K562 (cell line): ENCODE data around the gene PPP1R14B. TPM values are rescaled to one million over a fixed set of nuclear protein-coding genes. Genes with fewer than 3 reads are reported as not detected.

Source experiments
- EGR1 ChIP-seq: fragments of 450-650 bp; conservative IDR thresholded peaks from 2 replicates; pipeline ENCODE4 v1.6.1; 2017; ENCODE audit warnings: mild to moderate bottlenecking
- KAT7 ChIP-seq: sonication (generic); formaldehyde crosslinking; IDR thresholded peaks from 2 replicates; pipeline ENCODE4 v1.8.0; 2022; ENCODE audit warnings: missing genetic modification reagents, mild to moderate bottlenecking, borderline replicate concordance
- SNRNP70 ChIP-seq: fragments of 200-400 bp; formaldehyde crosslinking; optimal IDR thresholded peaks from 2 replicates; pipeline ENCODE3; 2017; ENCODE audit warnings: low read depth, low read length
- TAF9B ChIP-seq: fragments of 450-650 bp; IDR thresholded peaks from 2 replicates; pipeline ENCODE4 v1.6.1; 2018; ENCODE audit warnings: mild to moderate bottlenecking; ENCODE audit not compliant: partially characterized antibody
- TBP ChIP-seq: optimal IDR thresholded peaks from 2 replicates; pipeline ENCODE3; 2011; ENCODE audit warnings: low read depth, low read length, improper control_type of control experiment
- TSHZ1 ChIP-seq: fragments of 250-450 bp; sonication (Bioruptor Pico); IDR thresholded peaks from 2 replicates; pipeline ENCODE4 v1.4.0; 2020; ENCODE audit warnings: mild to moderate bottlenecking, moderate library complexity
- ZFX ChIP-seq: sonication (generic); formaldehyde crosslinking; IDR thresholded peaks from 2 replicates; pipeline ENCODE4 v1.8.0; 2022; ENCODE audit warnings: mild to moderate bottlenecking, missing genetic modification reagents, moderate library complexity
- ZNF121 ChIP-seq: sonication (generic); formaldehyde crosslinking; conservative IDR thresholded peaks from 2 replicates; pipeline ENCODE4 v1.8.0; 2022; ENCODE audit warnings: missing genetic modification reagents
- polyA plus RNA-seq, 8 experiments: library from polyadenylated mRNA; depleted of rRNA in 4 of 8; stranded (reverse) in 5 of 8; unstranded in 3 of 8; fragments of >200 nt; fragmentation: Nextera tagmentation in 2 of 8; fragmentation: Illumina TruSeq in 1 of 8; extraction: Ambion mirVana in 2 of 8; extraction: Trizol in 1 of 8; gene quantifications; 2 replicates each; pipeline versions ENCODE4 v1.2.1 to v1.2.3, GENCODE V29; 2011 to 2014; ENCODE audit warnings: inconsistent platforms in 1 of 8, missing spikeins in 1 of 8
- total RNA-seq, 7 experiments: library from RNA; depleted of rRNA in 6 of 7; stranded (reverse); fragments of >200 nt in 6 of 7; fragmentation: Illumina TruSeq in 2 of 7; extraction: Trizol in 2 of 7; gene quantifications; 2 replicates each; pipeline versions ENCODE4 v1.2.1 to v1.2.3, GENCODE V29; 2011 to 2021; ENCODE audit warnings: low replicate concordance in 1 of 7
- TF ChIP-seq, protein P1 (sequence below), 2 experiments: fragments of 450-650 bp; IDR thresholded peaks; 2 replicates each; pipeline ENCODE4 v1.6.1; 2018; ENCODE audit warnings: mild to moderate bottlenecking in 2 of 2, low read depth in 1 of 2; ENCODE audit not compliant: partially characterized antibody in 2 of 2
- TF ChIP-seq, protein P2 (sequence below), 2 experiments: fragments of 450-650 bp; IDR thresholded peaks; 2 replicates each; pipeline ENCODE4 v1.6.1; 2016; ENCODE audit warnings: mild to moderate bottlenecking in 2 of 2, borderline replicate concordance in 1 of 2, low read depth in 1 of 2, moderate library complexity in 1 of 2

PPP1R14B gene
- total and polyA plus RNA-seq, 9 of the 15 experiments (the other 6 are each of a cell fraction or from before 2014, with no cell fraction given), result 7.7 to 566 (median 212) TPM

GRCh38 chr11:64225608-64226506 lies 20.9 kb downstream of the PPP1R14B start, which contains the start of the genes NUDT22 and TRPT1 (continued):
- TF ChIP-seq TSHZ1 (CRISPR knock-in tag) (no peak), EGR1 (no peak), SNRNP70 (no peak), KAT7 (CRISPR knock-in tag) (peak; percentile 90), TBP (peak; percentile 50), ZFX (CRISPR knock-in tag) (peak; percentile 67), TAF9B (no peak), ZNF121 (CRISPR knock-in tag) (no peak)
- TF ChIP-seq, protein P1, sequence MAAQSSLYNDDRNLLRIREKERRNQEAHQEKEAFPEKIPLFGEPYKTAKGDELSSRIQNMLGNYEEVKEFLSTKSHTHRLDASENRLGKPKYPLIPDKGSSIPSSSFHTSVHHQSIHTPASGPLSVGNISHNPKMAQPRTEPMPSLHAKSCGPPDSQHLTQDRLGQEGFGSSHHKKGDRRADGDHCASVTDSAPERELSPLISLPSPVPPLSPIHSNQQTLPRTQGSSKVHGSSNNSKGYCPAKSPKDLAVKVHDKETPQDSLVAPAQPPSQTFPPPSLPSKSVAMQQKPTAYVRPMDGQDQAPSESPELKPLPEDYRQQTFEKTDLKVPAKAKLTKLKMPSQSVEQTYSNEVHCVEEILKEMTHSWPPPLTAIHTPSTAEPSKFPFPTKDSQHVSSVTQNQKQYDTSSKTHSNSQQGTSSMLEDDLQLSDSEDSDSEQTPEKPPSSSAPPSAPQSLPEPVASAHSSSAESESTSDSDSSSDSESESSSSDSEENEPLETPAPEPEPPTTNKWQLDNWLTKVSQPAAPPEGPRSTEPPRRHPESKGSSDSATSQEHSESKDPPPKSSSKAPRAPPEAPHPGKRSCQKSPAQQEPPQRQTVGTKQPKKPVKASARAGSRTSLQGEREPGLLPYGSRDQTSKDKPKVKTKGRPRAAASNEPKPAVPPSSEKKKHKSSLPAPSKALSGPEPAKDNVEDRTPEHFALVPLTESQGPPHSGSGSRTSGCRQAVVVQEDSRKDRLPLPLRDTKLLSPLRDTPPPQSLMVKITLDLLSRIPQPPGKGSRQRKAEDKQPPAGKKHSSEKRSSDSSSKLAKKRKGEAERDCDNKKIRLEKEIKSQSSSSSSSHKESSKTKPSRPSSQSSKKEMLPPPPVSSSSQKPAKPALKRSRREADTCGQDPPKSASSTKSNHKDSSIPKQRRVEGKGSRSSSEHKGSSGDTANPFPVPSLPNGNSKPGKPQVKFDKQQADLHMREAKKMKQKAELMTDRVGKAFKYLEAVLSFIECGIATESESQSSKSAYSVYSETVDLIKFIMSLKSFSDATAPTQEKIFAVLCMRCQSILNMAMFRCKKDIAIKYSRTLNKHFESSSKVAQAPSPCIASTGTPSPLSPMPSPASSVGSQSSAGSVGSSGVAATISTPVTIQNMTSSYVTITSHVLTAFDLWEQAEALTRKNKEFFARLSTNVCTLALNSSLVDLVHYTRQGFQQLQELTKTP (IDR thresholded peaks at IDR 0.05; ENCODE audit: low read depth in 1 of 2, partially characterized antibody in 2 of 2), result no peak
- TF ChIP-seq, protein P2, sequence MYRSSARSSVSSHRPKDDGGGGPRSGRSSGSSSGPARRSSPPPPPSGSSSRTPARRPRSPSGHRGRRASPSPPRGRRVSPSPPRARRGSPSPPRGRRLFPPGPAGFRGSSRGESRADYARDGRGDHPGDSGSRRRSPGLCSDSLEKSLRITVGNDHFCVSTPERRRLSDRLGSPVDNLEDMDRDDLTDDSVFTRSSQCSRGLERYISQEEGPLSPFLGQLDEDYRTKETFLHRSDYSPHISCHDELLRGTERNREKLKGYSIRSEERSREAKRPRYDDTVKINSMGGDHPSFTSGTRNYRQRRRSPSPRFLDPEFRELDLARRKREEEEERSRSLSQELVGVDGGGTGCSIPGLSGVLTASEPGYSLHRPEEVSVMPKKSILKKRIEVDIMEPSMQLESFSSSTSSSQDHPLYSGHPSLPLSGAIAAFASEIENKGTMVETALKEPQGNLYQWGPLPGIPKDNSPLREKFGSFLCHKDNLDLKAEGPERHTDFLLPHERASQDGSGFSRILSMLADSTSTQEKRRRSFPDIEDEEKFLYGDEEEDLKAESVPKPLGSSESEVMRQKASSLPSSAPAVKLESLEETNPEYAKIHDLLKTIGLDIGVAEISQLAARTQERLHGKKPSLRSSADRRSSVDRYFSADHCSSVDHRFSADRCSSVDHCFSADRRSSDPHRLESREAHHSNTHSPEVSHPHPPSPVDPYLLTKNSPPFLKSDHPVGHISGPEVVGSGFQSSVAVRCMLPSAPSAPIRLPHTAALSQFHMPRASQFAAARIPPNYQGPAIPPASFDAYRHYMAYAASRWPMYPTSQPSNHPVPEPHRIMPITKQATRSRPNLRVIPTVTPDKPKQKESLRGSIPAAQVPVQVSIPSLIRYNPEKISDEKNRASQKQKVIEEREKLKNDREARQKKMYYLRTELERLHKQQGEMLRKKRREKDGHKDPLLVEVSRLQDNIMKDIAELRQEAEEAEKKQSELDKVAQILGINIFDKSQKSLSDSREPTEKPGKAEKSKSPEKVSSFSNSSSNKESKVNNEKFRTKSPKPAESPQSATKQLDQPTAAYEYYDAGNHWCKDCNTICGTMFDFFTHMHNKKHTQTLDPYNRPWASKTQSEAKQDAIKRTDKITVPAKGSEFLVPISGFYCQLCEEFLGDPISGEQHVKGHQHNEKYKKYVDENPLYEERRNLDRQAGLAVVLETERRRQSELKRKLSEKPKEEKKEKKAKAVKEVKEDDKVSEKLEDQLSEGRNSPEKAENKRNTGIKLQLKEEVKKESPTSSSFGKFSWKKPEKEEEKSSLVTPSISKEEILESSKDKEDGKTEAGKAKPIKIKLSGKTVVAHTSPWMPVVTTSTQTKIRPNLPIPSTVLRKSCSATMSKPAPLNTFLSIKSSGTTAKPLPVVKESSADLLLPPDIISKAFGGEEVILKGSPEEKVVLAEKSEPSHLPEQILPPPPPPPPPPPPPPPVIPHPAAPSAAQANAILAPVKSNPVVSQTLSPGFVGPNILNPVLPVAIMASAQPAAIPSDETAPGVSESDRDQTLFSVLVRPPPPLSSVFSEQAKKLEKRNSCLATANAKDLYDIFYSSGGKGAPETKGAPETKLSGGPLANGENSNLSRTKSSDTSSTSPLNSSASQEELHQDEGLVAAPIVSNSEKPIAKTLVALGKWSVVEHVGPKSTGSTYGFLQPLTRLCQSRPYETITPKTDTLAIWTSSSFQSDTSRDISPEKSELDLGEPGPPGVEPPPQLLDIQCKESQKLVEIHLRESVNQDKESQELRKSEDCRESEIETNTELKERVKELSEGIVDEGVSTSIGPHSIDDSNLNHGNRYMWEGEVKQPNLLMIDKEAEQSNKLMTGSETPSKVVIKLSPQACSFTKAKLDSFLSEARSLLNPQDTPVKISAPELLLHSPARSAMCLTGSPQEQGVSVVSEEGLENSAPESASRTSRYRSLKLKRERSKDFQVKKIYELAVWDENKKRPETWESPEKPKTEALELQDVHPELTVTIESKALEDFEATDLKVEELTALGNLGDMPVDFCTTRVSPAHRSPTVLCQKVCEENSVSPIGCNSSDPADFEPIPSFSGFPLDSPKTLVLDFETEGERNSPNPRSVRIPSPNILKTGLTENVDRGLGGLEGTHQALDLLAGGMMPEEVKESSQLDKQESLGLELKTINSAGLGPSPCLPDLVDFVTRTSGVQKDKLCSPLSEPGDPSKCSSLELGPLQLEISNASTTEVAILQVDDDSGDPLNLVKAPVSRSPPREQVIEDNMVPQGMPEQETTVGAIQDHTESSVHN (IDR thresholded peaks at IDR 0.05; ENCODE audit: borderline replicate concordance in 1 of 2, low read depth in 1 of 2), result no peak
